MCF 10A (cell line): ENCODE data around the gene ELP4. TPM values are rescaled to one million over a fixed set of nuclear protein-coding genes. Genes with fewer than 3 reads are reported as not detected.

Experiments used
- BruUV-seq: library from RNA; stranded (reverse); fragments of 400-500 nt; replicated peaks from 2 replicates; lab custom pipeline; 2021; lab: Mats Ljungman, UMichigan
- CTCF ChIA-PET: fragments of 300-600 bp; sonication (Branson Sonifier 250); formaldehyde crosslinking; extraction: SDS; loops from one replicate; lab custom pipeline; 2021; ENCODE audit warnings: antibody characterized with exemption, inconsistent platforms; lab: Yijun Ruan, JAX
- POLR2A ChIA-PET: fragments of 300-600, 350-650 bp; sonication (Branson Sonifier 250); formaldehyde crosslinking; extraction: SDS; loops from one replicate; lab custom pipeline; 2020; ENCODE audit warnings: antibody characterized with exemption, inconsistent platforms; lab: Yijun Ruan, JAX
- DNase-seq: peaks from one replicate; pipeline ENCODE4 v3.0.0-alpha.2; 2018; ENCODE audit not compliant: unreplicated experiment
- H3K27ac Mint-ChIP-seq: one replicate; pipeline ENCODE4 v1.8.0; 2022; ENCODE audit warnings: mild to moderate bottlenecking, low read depth, mixed read lengths; ENCODE audit not compliant: unreplicated experiment
- H3K27me3 Mint-ChIP-seq: one replicate; pipeline ENCODE4 v1.8.0; 2022; ENCODE audit warnings: mixed read lengths; ENCODE audit not compliant: insufficient read depth, unreplicated experiment
- H3K36me3 Mint-ChIP-seq: one replicate; pipeline ENCODE4 v1.8.0; 2022; ENCODE audit warnings: mild to moderate bottlenecking, moderate library complexity, mixed read lengths; ENCODE audit not compliant: insufficient read depth, unreplicated experiment
- H3K4me1 Mint-ChIP-seq: one replicate; pipeline ENCODE4 v1.8.0; 2022; ENCODE audit warnings: mixed read lengths; ENCODE audit not compliant: insufficient read depth, unreplicated experiment
- H3K4me3 Mint-ChIP-seq: one replicate; pipeline ENCODE4 v1.8.0; 2022; ENCODE audit warnings: mild to moderate bottlenecking, moderate library complexity, mixed read lengths; ENCODE audit not compliant: unreplicated experiment
- H3K9me3 Mint-ChIP-seq: one replicate; pipeline ENCODE4 v1.8.0; 2022; ENCODE audit warnings: mixed read lengths; ENCODE audit not compliant: unreplicated experiment
- CTCF ChIP-seq: fragments of 200-600 bp; IDR thresholded peaks from one replicate; pipeline ENCODE4 v1.8.0; 2022; ENCODE audit warnings: antibody characterized with exemption, mild to moderate bottlenecking; ENCODE audit not compliant: unreplicated experiment
- intact Hi-C: fragments of 100-400 bp; cut with micrococcal nuclease; formaldehyde crosslinking; loops from 2 replicates; pipeline ENCODE4 v1.14.1; 2022
- total RNA-seq: library from RNA; stranded (reverse); gene quantifications from 2 replicates; pipeline ENCODE4 v1.2.3, GENCODE V29; 2022

ELP4 gene
- total RNA-seq, 1 experiment from 2014 or later = 18.3 TPM

GRCh38 chr11:31805629-31806185 is 296.1 kb downstream of the ELP4 start:
- intact Hi-C loops = no loop called here
- no TSS peak for BruUV-seq
- no peak for TF ChIP-seq CTCF
- no peak for DNase-seq
- H3K27ac Mint-ChIP-seq = no peak overlapping the region
- CTCF ChIA-PET = no interaction called here
- POLR2A ChIA-PET = no interaction called here
- H3K27me3 Mint-ChIP-seq = peaks cover 79% of the 10 kb centered on the region
- no peak overlapping the region for H3K4me3 Mint-ChIP-seq
- H3K4me1 Mint-ChIP-seq = peaks cover 7% of the 10 kb centered on the region
- no peaks in the 10 kb centered on the region for H3K36me3 Mint-ChIP-seq
- H3K9me3 Mint-ChIP-seq = no peaks in the 10 kb centered on the region

GRCh38 chr11:31806186-31806927 is 296.8 kb downstream of the ELP4 start:
- H3K9me3 Mint-ChIP-seq = no peaks in the 10 kb centered on the region
- no TSS peak for BruUV-seq
- H3K4me3 Mint-ChIP-seq = no peak overlapping the region
- no peak overlapping the region for H3K27ac Mint-ChIP-seq
- CTCF ChIA-PET = no interaction called here
- no peak for TF ChIP-seq CTCF
- DNase-seq = no peak
- no peaks in the 10 kb centered on the region for H3K36me3 Mint-ChIP-seq
- H3K4me1 Mint-ChIP-seq = peaks cover 11% of the 10 kb centered on the region
- POLR2A ChIA-PET = no interaction called here
- intact Hi-C loops = no loop called here
- H3K27me3 Mint-ChIP-seq = peaks cover 79% of the 10 kb centered on the region

GRCh38 chr11:31806928-31807798 is 297.6 kb downstream of the ELP4 start:
- intact Hi-C loops = no loop called here
- H3K36me3 Mint-ChIP-seq = no peaks in the 10 kb centered on the region
- CTCF ChIA-PET = no interaction called here
- POLR2A ChIA-PET = no interaction called here
- no peaks in the 10 kb centered on the region for H3K9me3 Mint-ChIP-seq
- peaks cover 72% of the 10 kb centered on the region for H3K27me3 Mint-ChIP-seq
- no TSS peak for BruUV-seq
- H3K4me1 Mint-ChIP-seq = peaks cover 11% of the 10 kb centered on the region
- no peak overlapping the region for H3K4me3 Mint-ChIP-seq
- DNase-seq = no peak
- TF ChIP-seq CTCF = no peak
- no peak overlapping the region for H3K27ac Mint-ChIP-seq
